Gastroesophageal sphincter (tissue), 3 donors: ENCODE results near the gene ASIC2.

Experiments used
- CTCF ChIP-seq, 4 experiments: fragments of 200-600 bp in 2 of 4; fragments of 450-650 bp in 2 of 4; sonication (generic) in 1 of 4; IDR thresholded peaks; one replicate each; pipeline ENCODE4 v1.5.1; 2017 to 2019; ENCODE audit warnings: antibody characterized with exemption in 4 of 4, mild to moderate bottlenecking in 2 of 4, moderate library complexity in 2 of 4
- EP300 ChIP-seq: sonication (generic); formaldehyde crosslinking; IDR thresholded peaks from one replicate; pipeline ENCODE4 v1.6.1; 2017; ENCODE audit warnings: antibody characterized with exemption, mild to moderate bottlenecking

GRCh38 chr17:32993977-32994376, 299.1 kb downstream of the ASIC2 start:
- TF ChIP-seq CTCF (IDR thresholded peaks at IDR 0.05) (no peak), EP300 (no peak)
